Measurements from ENCODE around the gene SLAMF1.

- TF ChIP-seq CTCF (IDR thresholded peaks at IDR 0.05; ENCODE audit: insufficient read depth, low read length) (no peak), POLR2AphosphoS5 (IDR thresholded peaks at IDR 0.05; ENCODE audit: low read depth) (no peak), GABPA (IDR thresholded peaks at IDR 0.05; ENCODE audit: low read depth) (no peak), REST (IDR thresholded peaks at IDR 0.05; ENCODE audit: insufficient replicate concordance, low read depth) (no peak), SPI1 (IDR thresholded peaks at IDR 0.05; ENCODE audit: borderline replicate concordance, low read depth) (peak; percentile 40; the same call in 1 of the 2 replicates)
Observed at GRCh38 chr1:160657250-160657781, 10.5 kb upstream of the SLAMF1 start.
